ENCODE results near the gene SERP2. TPM values are rescaled to one million over a fixed set of nuclear protein-coding genes. Genes with fewer than 3 reads are reported as not detected.

Gene SERP2
- total and polyA plus RNA-seq, 9 of the 15 experiments (the other 6 are each of a cell fraction or from before 2014, with no cell fraction given), result 0.13 TPM; not detected in 8

DNA sequence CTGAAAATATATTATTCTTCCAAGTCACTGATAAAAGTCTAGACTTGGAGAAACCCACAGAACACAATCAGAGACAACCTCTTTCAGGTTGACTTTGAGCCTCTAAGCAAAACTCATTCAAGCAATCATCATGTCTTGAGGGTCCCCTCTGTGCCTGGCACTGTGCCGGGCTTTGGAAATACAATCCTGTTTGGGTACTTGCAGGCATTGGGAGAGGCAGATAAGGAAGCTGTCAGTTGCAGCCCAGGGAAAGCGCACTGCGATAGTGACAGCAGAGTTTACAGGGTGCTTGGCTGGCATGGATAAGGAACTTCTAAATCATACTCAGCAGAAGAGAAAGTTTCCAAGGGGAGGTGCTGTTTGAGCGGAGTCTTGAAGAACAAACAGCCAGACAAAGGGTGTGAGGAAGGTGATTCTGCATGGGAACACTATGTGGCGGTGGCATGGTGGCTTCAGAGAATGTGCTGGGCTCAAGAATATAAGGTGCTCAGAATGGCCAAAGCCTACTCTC lies 9.1 kb downstream of the SERP2 start:
- Histone ChIP-seq H3K4me1 (replicated peaks in 1 of 2; ENCODE audit: control insufficient read depth in 2 of 2, insufficient read depth in 2 of 2, low read length in 2 of 2) (peaks cover 21 to 35% of the 10 kb centered on the region in 2 experiments; a peak in 4 of 5 replicates), H3K27ac (ENCODE audit: extremely low read depth, low read depth, low read length) (no peak overlapping the region; the same call in 2 of the 3 replicates), H2AFZ (ENCODE audit: low read depth, low read length) (no peak overlapping the region), H3K4me3 (no peak overlapping the region), H3K9me3 (replicated peaks; ENCODE audit: control insufficient read depth, insufficient read depth, low read depth, low read length) (no peaks in the 10 kb centered on the region), H3K79me2 (ENCODE audit: control insufficient read depth, insufficient read depth, low read length) (no peaks in the 10 kb centered on the region), H4K20me1 (replicated peaks; ENCODE audit: control insufficient read depth, insufficient read depth, low read length) (no peaks in the 10 kb centered on the region), H3K36me3 (ENCODE audit: control insufficient read depth, insufficient read depth, low read length) (no peaks in the 10 kb centered on the region), H3K9ac (ENCODE audit: insufficient read depth in 1 of 2, low read depth in 2 of 2, low read length in 2 of 2) (no peak overlapping the region), H3K27me3 (ENCODE audit: control insufficient read depth in 2 of 2, insufficient read depth in 2 of 2, low read length in 2 of 2) (no peaks in the 10 kb centered on the region), H3K9me1 (ENCODE audit: control insufficient read depth, insufficient read depth, low read length) (no peaks in the 10 kb centered on the region), H3K4me2 (ENCODE audit: insufficient read depth, low read length) (peak overlapping the region; percentile 29)
- DNase-seq (ENCODE audit: extremely low read depth in 1 of 4, low spot score in 3 of 4) (peak; percentile 21 to 88 (median 42)), FAIRE-seq (peak; percentile 91), ATAC-seq (peak; percentile 84)
- intact Hi-C loops (cut with micrococcal nuclease), result loop anchor here (2.0 kb wide), 1 partner anchor 54 kb away; no protein-coding TSS in a partner anchor
- ChIA-PET CTCF (ENCODE audit: low intra/inter-chr PET ratio) (no interaction called here), POLR2A (interaction anchor here (1.0 kb wide), 1 partner anchor 48 kb away, joined by 3 read pairs; no protein-coding TSS in a partner anchor)
- WGBS (ENCODE audit: insufficient coverage, low coverage, missing lambda C conversion rate), result 0% methylated on average over 5 of the region's 5 CpGs
- in situ Hi-C loops (cut with MboI), result no loop called here
- BruUV-seq (replicated peaks), result no TSS peak
- TF ChIP-seq MIER1 (IDR thresholded peaks at IDR 0.05; ENCODE audit: low read depth) (no peak), ELF4 (CRISPR knock-in tag; IDR thresholded peaks at IDR 0.05) (no peak), VEZF1 (CRISPR knock-in tag; IDR thresholded peaks at IDR 0.05) (peak; percentile 58), SMARCA5 (IDR thresholded peaks at IDR 0.05) (no peak), SIRT6 (IDR thresholded peaks at IDR 0.05; ENCODE audit: low read depth, low read length) (no peak), ETS2 (tag; IDR thresholded peaks at IDR 0.05; ENCODE audit: borderline replicate concordance, poor library complexity, severe bottlenecking) (no peak), ZNF165 (CRISPR knock-in tag; IDR thresholded peaks at IDR 0.05; ENCODE audit: borderline replicate concordance) (no peak), ZC3H4 (CRISPR knock-in tag; IDR thresholded peaks at IDR 0.05; ENCODE audit: borderline replicate concordance) (no peak), ZNF23 (CRISPR knock-in tag; IDR thresholded peaks at IDR 0.05) (no peak), GATA2 (CRISPR knock-in tag; IDR thresholded peaks at IDR 0.05) (peak; percentile 86), NR2C2 (CRISPR knock-in tag; IDR thresholded peaks at IDR 0.05) (no peak), NR2C2 (tag; IDR thresholded peaks at IDR 0.05) (no peak), TSC22D4 (tag; IDR thresholded peaks at IDR 0.05) (no peak), RAD51 (IDR thresholded peaks at IDR 0.05; ENCODE audit: borderline replicate concordance, low read depth) (no peak), ZNF354B (CRISPR knock-in tag; IDR thresholded peaks at IDR 0.05) (no peak), CREB5 (CRISPR knock-in tag; IDR thresholded peaks at IDR 0.05) (no peak), TAL1 (IDR thresholded peaks at IDR 0.05) (peak; percentile 95), FOXJ2 (tag; IDR thresholded peaks at IDR 0.05) (no peak)
- TF ChIP-seq, protein P1, sequence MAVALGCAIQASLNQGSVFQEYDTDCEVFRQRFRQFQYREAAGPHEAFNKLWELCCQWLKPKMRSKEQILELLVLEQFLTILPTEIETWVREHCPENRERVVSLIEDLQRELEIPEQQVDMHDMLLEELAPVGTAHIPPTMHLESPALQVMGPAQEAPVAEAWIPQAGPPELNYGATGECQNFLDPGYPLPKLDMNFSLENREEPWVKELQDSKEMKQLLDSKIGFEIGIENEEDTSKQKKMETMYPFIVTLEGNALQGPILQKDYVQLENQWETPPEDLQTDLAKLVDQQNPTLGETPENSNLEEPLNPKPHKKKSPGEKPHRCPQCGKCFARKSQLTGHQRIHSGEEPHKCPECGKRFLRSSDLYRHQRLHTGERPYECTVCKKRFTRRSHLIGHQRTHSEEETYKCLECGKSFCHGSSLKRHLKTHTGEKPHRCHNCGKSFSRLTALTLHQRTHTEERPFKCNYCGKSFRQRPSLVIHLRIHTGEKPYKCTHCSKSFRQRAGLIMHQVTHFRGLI (CRISPR knock-in tag; IDR thresholded peaks at IDR 0.05), result no peak

Data from K562 (cell line).